Duodenal mucosa (tissue), 2 donors: ENCODE results near the gene RAB6B.

Experiments used
- H3K27ac ChIP-seq: one replicate; pipeline ENCODE4 v1.7.0; 2013; ENCODE audit warnings: low read depth, low read length
- H3K27me3 ChIP-seq, 2 donors: one replicate each; pipeline ENCODE4 v1.7.0; 2013; ENCODE audit warnings: low read length in 2 of 2, control low read depth in 1 of 2; ENCODE audit not compliant: insufficient read depth in 2 of 2, control insufficient read depth in 1 of 2
- H3K36me3 ChIP-seq, 2 donors: one replicate each; pipeline ENCODE4 v1.7.0; 2013; ENCODE audit warnings: low read length in 2 of 2, control low read depth in 1 of 2; ENCODE audit not compliant: insufficient read depth in 2 of 2, control insufficient read depth in 1 of 2
- H3K4me1 ChIP-seq, 2 donors: one replicate each; pipeline ENCODE4 v1.7.0; 2013; ENCODE audit warnings: low read length in 2 of 2, control low read depth in 1 of 2; ENCODE audit not compliant: insufficient read depth in 2 of 2, control insufficient read depth in 1 of 2
- H3K4me3 ChIP-seq, 2 donors: one replicate each; pipeline ENCODE4 v1.7.0; 2013; ENCODE audit warnings: low read length in 2 of 2, low read depth in 1 of 2
- H3K9ac ChIP-seq, 2 donors: one replicate each; pipeline ENCODE4 v1.7.0; 2013; ENCODE audit warnings: low read length in 2 of 2, low read depth in 1 of 2
- H3K9me3 ChIP-seq, 2 donors: one replicate each; pipeline ENCODE4 v1.7.0; 2013; ENCODE audit warnings: low read length in 2 of 2, control low read depth in 1 of 2; ENCODE audit not compliant: control insufficient read depth in 1 of 2

RAB6B gene

DNA sequence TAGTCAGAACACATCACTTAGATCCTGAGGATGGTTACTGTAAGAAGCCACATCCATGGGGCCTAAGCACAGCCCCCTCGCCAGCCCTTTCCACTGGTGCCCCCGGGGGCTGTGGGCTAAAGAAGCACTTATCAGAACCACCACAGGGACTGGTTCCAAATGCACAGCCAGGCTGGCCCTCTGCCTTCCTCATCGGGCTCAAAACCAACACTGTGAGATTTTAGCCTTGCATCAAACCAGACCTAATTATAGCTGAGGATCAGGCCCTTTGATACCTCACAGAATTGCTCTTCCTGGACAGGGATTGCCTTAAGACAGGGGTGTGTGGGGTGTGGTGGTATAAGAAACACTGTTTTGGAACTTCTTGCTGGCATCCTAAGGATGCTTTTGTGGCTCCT, 66.4 kb downstream of the RAB6B start:
- Histone ChIP-seq H3K36me3 (peaks cover 5 to 6% of the 10 kb centered on the region in 2 donors), H3K9me3 (no peaks in the 10 kb centered on the region), H3K9ac (no peak overlapping the region), H3K4me1 (no peaks in the 10 kb centered on the region), H3K27ac (no peak overlapping the region), H3K27me3 (no peaks in the 10 kb centered on the region), H3K4me3 (no peak overlapping the region)

DNA sequence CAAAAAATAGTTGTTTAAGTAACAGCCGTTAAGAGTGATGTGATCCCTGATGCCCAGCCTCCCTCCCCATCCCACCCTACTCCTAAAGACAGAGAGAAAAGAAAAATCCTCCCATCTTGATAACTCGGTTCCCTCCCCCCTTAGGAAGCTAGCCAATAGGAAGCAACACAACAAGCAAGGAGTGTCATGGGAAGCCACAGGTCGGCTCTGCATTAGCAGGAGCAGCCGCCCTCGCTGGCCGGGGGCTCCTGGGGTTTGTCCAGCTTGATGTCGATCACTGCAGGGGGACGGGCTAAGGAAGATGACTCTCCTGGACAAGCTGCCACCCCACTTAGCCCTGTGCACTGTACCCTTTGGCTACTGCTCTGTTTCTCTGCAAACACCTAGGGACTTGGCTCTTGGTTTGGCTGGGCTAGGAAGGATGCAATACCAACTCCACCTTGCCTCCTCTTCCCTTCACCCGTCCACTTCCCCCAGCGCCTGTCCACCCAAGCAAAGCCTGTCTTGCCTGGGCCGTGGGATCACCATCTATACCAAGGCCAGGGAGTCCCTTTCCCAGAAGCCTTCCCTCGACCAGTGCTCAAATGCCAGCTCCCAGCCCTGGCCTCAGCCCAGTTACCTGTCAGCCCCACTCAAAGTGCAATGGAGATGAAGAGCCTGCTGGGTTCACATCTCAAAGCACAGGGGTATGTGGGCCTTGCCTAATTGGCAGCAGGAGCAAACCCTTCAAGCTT, 66.9 kb downstream of the RAB6B start:
- no peak overlapping the region for H3K4me3 ChIP-seq
- H3K36me3 ChIP-seq, result peaks cover 5 to 11% of the 10 kb centered on the region in 2 donors
- no peak overlapping the region for H3K27ac ChIP-seq

DNA sequence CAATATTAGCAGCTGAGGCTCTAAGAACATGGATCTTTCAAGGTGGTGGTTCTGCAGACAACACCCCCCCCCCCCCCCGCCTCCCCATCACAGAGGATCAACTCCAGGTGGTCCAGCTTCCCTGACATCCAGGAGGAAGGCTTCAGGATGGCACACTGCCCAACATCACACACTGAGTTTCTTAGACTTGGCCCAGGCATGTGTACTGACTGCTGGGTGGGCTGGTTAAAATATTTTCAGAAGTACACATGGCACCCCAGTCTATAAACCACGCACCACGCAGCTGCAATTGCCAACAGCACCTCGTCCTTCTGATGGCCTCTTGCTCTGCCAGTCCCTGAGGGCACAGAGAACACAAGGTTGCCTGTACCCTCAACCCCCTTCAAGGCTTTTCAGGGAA, 68.0 kb downstream of the RAB6B start:
- Histone ChIP-seq H3K9ac (no peak overlapping the region), H3K27ac (no peak overlapping the region), H3K4me3 (no peak overlapping the region), H3K36me3 (peaks cover 9 to 21% of the 10 kb centered on the region in 2 donors), H3K9me3 (no peaks in the 10 kb centered on the region), H3K4me1 (no peaks in the 10 kb centered on the region), H3K27me3 (no peaks in the 10 kb centered on the region)

More for the DNA sequence above, 66.9 kb downstream of the RAB6B start:
- Histone ChIP-seq H3K4me1 (no peaks in the 10 kb centered on the region), H3K27me3 (no peaks in the 10 kb centered on the region), H3K9ac (no peak overlapping the region), H3K9me3 (no peaks in the 10 kb centered on the region)

DNA sequence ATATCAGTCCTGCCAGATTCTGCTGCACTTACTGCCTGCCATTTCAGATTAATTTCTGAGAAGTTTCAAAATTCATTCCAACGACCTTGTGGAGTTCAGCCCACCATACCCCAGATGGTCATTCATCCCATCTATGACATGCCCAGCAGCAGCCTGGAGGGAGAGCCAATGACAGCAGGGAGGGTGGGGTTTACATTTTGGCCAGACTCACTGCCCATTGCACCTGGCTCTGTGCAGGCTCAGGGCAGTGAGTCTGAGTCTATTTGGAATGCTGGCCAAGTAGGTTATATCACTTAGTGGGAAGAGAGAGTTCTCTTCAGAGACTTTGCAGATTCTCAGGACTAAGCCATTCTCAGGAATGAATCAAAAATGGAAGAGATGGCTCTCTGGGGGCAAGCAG, 68.5 kb downstream of the RAB6B start:
- H3K9me3 ChIP-seq, result no peaks in the 10 kb centered on the region
- H3K4me3 ChIP-seq, result no peak overlapping the region
- no peaks in the 10 kb centered on the region for H3K27me3 ChIP-seq
- peaks cover 14 to 26% of the 10 kb centered on the region in 2 donors for H3K36me3 ChIP-seq
- no peak overlapping the region for H3K9ac ChIP-seq
- no peak overlapping the region for H3K27ac ChIP-seq
- H3K4me1 ChIP-seq, result no peaks in the 10 kb centered on the region

DNA sequence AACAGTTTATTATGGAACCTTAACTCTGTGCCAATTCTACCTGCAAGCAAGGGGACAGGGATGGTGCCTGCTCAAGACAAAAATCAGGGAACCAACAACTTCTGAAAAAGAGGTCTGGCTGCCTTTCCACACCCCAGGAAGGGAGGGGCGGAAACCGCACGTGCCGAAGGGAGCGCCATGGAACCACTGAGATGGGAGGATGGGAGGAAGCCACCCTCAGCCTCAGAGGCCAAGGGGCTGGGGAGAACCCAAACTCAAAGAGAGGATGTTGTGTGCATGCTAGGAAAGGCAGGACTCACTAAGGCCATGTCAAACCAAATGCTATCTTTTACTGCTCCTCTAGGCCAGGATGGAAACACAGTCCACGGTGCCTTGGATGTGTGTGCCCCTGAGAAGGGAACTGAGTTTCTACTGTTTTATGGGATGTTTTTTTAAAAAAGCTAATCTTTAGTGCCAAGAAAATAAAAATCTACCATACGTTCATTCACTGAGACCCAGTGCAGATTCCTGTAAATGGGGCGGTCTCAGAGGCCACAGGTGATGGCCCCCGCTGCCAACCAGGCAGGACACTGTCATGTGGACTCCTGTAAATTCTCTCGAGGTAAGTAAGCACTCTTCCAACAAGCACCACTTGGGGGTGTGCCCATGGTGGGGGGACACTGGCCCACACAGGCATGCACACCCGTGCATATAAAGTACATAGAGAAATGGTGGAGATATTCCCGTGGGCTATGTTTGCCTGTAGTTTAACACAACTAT, 69.5 kb downstream of the RAB6B start:
- H3K27ac ChIP-seq, result no peak overlapping the region
- no peaks in the 10 kb centered on the region for H3K9me3 ChIP-seq
- H3K9ac ChIP-seq, result no peak overlapping the region
- peaks cover 20 to 30% of the 10 kb centered on the region in 2 donors for H3K36me3 ChIP-seq
- H3K27me3 ChIP-seq, result no peaks in the 10 kb centered on the region
- H3K4me1 ChIP-seq, result no peaks in the 10 kb centered on the region
- H3K4me3 ChIP-seq, result no peak overlapping the region

DNA sequence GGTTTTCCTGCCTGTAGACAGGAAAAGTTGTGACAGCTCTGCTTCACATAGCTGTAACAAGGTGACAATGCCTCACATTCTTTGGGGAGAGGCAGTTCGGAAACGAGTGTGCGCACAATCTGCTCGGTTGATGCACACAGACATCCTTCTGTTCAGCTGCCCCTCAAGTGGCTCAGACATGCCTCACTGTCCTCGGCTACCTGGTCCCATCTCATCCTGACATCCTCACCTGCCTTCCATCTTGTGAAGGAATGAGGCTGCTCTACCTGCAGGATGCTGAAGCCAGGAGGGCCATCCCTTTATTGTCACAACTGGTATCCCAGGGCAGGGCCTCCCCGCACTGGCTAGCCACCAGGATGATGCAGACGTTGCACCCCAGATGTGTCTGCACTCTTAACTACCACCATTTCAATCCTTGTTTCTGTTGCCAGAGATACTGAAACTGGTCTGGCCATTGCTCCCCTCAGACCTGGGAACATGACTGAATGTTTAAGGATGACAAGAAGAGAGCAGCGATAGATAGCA, 70.7 kb downstream of the RAB6B start:
- Histone ChIP-seq H3K27me3 (no peaks in the 10 kb centered on the region), H3K36me3 (peaks cover 31 to 41% of the 10 kb centered on the region in 2 donors), H3K4me1 (no peaks in the 10 kb centered on the region)

DNA sequence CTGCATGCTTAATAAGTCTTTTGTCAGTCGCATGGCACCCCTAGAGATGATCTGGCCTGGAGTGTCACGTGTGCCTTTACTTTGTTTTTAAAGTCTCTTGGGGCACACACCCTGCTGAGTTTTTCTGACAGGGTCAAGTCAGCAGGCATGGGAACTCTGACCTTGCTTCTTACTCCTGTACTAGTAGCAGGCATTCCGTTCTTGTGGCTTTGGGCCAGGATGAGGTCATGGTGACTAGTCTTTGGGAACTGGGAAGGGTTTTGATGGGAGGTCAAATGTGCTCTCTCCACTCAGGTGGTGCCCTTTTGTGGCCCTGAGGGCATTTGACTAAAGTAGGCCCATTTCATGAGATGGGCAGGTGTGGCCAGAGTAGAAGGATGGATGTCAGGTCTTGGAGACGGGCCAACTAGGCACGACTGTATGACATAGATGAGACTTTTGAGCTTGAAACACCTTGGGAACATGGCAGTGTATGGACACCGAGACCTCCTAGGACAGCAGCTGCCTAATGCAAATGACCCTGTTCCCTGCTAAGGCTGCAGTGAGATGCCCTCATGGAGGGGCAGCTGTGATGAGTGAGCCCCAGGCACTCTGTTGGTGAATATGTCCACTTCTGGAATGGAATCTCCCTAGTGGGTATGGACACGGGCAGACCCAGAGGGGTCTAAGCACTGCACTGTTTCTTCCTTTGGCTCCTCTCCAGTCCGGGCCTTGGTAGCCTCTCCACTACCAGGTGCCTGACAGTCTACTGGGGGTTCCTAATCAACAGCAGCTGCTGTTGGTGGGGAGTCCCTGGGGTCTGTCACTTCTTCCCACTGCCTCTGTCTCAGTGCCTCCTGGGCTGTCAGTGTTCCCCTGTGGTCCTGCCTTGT, 73.7 kb downstream of the RAB6B start:
- Histone ChIP-seq H3K9ac (no peak overlapping the region), H3K4me3 (no peak overlapping the region), H3K4me1 (no peaks in the 10 kb centered on the region), H3K9me3 (no peaks in the 10 kb centered on the region), H3K27ac (no peak overlapping the region), H3K27me3 (no peaks in the 10 kb centered on the region), H3K36me3 (peaks cover 45 to 62% of the 10 kb centered on the region in 2 donors)

More for the DNA sequence above, 70.7 kb downstream of the RAB6B start:
- Histone ChIP-seq H3K9me3 (no peaks in the 10 kb centered on the region), H3K4me3 (no peak overlapping the region), H3K9ac (no peak overlapping the region), H3K27ac (no peak overlapping the region)

DNA sequence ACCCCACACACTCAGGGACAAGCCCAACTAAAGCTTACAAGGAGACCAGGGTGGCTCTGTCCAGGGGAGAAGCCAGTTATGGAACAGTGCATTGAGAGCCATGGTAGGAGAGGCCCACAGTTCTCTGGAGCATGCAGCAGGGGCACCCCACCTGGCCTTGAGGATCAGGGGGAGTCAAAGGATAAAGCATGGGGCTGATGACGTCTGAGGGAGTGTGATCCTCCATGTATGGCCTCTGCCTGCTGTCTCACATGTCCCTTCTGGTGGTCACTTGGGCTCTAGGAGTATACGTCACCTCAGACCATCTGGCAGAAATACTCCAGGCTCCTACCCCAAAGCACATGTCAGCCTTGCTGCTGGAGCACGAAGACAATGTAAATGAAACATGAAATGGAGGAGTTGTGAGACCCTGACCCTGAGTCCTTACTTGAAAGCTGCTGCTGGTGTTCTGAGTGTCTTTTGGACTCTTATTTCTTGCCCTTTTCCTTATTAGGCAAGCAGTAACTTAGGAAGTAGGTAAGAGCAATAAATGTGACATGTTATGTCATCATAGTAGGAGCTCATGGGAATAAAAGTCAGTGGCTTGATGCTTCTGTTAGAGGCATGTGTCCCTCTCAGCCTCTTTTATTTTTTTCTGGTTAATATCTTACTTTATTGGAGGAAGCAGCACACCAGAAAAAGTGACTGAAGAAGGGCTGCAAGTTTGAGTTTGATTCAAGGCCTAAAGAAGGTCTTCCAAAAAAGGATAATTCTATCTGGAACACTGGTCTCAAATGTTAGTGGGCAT, 74.6 kb downstream of the RAB6B start:
- Histone ChIP-seq H3K9ac (no peak overlapping the region), H3K27ac (no peak overlapping the region), H3K9me3 (no peaks in the 10 kb centered on the region), H3K4me1 (no peaks in the 10 kb centered on the region), H3K4me3 (no peak overlapping the region), H3K27me3 (no peaks in the 10 kb centered on the region), H3K36me3 (peaks cover 45 to 69% of the 10 kb centered on the region in 2 donors)

DNA sequence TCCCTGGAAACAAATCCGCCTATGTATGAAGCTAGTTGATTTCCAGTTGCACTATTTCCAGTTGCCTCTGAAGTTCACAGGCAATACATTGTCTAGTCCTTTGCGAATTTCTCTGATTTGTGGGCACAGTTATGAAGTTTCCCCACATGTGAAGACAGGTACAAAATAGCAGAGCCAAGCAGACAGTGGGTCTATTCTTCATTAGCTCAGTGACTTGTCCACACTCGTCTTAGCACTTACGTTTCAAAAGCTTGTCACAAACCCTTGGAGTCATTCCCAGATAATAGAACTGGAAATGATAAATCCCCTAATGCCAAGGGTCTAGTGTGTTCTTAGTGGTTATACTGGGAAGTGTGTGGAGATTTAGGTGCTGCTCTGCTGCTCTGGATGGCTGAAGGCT, 75.6 kb downstream of the RAB6B start:
- H3K27me3 ChIP-seq, result no peaks in the 10 kb centered on the region
- H3K36me3 ChIP-seq, result peaks cover 45 to 79% of the 10 kb centered on the region in 2 donors
- H3K9ac ChIP-seq, result no peak overlapping the region
- H3K4me1 ChIP-seq, result no peaks in the 10 kb centered on the region
- H3K4me3 ChIP-seq, result no peak overlapping the region
- no peaks in the 10 kb centered on the region for H3K9me3 ChIP-seq
- no peak overlapping the region for H3K27ac ChIP-seq
